RWPE1 (cell line): ENCODE results near the gene GRK6.

Source experiments
- CTCF ChIA-PET: fragments of 350-600 bp; sonication (Branson Sonifier 250); formaldehyde crosslinking; extraction: SDS; loops from one replicate; lab custom pipeline; 2021; lab: Yijun Ruan, JAX
- POLR2A ChIA-PET: fragments of 400-600 bp; formaldehyde crosslinking; extraction: SDS; loops from one replicate; lab custom pipeline; 2020; ENCODE audit warnings: antibody characterized with exemption; ENCODE audit not compliant: low non-redundant PET; lab: Yijun Ruan, JAX
- DNase-seq: peaks from one replicate; pipeline ENCODE4 v3.0.0; 2012; ENCODE audit warnings: low spot score
- H3K27ac ChIP-seq: fragments of 450-650 bp; 2 replicates; pipeline ENCODE4 v1.5.1; 2017
- CTCF ChIP-seq: fragments of 450-650 bp; conservative IDR thresholded peaks from 2 replicates; pipeline ENCODE4 v1.5.1; 2017; ENCODE audit warnings: low read depth, mild to moderate bottlenecking

The GRK6 gene

DNA sequence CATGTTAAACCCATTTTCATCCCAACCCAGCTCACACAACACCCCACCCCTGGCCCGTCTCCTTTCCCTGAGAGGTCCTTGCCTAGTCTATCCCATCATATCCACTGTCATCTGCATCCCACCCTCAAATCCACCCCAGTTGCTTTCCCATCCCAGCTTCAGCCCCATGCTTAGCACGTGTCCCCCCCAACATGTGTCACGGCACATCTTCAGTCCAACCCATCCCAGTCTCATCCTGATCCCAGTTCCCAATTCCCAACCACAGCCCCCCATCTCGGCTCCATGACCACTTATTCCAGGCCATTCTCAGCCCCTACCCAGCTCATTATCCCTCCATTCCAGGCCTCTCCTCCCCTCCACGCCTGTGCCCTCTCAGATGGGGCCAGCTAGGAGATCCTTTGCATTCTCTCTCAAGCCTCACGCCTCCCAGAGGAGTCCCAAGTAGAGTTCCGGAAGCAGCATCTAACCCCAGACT is 47.6 kb downstream of the GRK6 start:
- no peak for TF ChIP-seq CTCF
- CTCF ChIA-PET = interaction anchor here (0.9 kb wide), 1 partner anchor 16 kb away, joined by 3 read pairs; no protein-coding TSS in a partner anchor
- POLR2A ChIA-PET = no interaction called here
- DNase-seq = no peak
- peak overlapping the region; percentile 82 for H3K27ac ChIP-seq

DNA sequence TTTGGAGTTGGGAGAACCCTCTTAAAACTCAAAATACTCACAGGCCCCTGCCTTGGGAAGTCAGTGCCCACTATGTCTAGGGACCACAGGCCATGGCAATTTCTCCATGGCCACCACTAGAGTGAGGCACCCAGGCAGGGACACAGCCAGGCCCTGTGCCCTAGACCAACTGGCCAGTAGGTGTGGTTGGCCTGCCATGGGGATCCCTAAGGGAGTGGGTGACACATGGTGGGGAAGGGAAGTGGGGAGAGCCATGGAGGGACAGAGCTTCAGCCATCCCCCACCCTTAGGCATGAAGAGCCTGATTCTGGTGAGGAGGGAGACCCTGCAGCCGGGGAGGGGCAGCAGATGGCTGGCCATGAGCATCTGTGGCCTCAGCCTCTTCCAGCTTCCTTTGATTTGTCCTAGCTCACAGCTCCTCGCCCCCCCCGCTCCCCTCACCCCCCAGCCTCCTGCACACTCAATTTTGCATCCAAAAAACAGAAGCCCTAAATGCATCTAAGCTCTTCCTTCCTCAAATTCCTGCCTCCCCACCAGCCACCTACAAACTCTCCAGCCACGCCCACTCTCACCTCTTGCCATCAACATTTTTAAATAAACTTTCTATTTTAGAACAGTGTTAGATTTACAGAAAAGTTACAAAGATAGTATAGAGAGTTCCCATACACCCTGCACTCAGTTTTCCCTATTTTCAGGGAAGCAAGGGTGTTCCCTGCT is 48.5 kb downstream of the GRK6 start:
- DNase-seq = no peak
- H3K27ac ChIP-seq = peak overlapping the region; percentile 82
- POLR2A ChIA-PET = no interaction called here
- TF ChIP-seq CTCF = no peak
- CTCF ChIA-PET = interaction anchor here (0.7 to 0.9 kb wide), 2 partner anchors 9 to 15 kb away, joined by 3 to 4 read pairs; no protein-coding TSS in a partner anchor

- H3K27ac ChIP-seq = peak overlapping the region; percentile 82
- ChIA-PET CTCF (interaction anchor here (0.6 to 1.8 kb wide), 2 partner anchors 25 to 39 kb away, joined by 3 to 4 read pairs; no protein-coding TSS in a partner anchor), POLR2A (no interaction called here)
- no peak for DNase-seq
- no peak for TF ChIP-seq CTCF
Measured at GRCh38 chr5:177475563-177476427, 49.3 kb downstream of the GRK6 start.

- ChIA-PET CTCF (interaction anchor here (0.6 to 2.1 kb wide), 3 partner anchors 21 to 40 kb away, joined by 3 to 10 read pairs (median 4); no protein-coding TSS in a partner anchor), POLR2A (interaction anchor here (0.8 kb wide), 1 partner anchor 19 kb away, joined by 3 read pairs; no protein-coding TSS in a partner anchor)
- peak overlapping the region; percentile 82 for H3K27ac ChIP-seq
- no peak for TF ChIP-seq CTCF
- DNase-seq = no peak
Measured at GRCh38 chr5:177476531-177477233, 50.2 kb downstream of the GRK6 start.

DNA sequence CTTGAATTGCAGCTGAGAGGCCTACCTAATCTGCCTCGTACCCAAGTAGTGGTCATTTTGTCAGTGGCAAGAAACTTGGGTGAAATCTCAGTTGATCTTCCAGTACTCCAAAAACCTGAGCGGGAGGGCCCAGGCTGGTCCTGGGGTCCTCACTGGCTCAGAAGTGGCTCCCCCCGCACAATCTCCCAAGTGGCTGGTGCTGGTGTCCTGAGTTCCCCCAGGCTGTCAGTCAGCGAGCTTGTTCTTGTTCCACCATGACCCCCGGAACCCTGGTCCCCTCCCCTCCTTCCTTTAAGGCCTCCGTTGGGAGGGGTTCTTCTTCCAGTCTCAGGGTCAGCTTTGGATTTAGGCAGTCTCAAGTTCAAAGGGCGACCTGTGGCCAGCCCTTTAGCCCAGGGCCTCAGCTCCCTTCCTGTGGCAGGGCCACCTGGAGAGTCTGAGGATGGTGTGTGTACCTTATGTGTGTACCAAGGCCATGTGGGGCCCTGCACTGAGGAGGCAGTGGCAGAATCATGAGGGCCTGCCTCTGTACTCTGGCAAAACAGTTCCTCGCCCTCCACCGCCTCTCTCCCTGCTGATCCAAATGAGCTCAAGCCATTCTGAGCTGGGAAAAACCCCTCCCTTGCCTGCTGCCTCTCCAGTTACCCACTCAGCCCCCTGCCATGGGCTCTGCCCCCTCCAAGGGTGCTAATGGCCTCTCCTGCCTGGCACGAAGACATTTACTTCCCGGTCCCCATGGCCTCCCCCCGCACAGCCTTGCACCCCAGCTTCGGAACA is 51.4 kb downstream of the GRK6 start:
- ChIA-PET POLR2A (interaction anchor here (0.6 to 1.2 kb wide), 4 partner anchors 9 to 88 kb away, joined by 3 to 4 read pairs (median 4); partner anchors contain the start of gene GRK6), CTCF (interaction anchor here (1.1 to 2.4 kb wide), 5 partner anchors 11 to 74 kb away, joined by 4 to 14 read pairs (median 5); no protein-coding TSS in a partner anchor)
- TF ChIP-seq CTCF = no peak
- peak overlapping the region; percentile 82 for H3K27ac ChIP-seq
- DNase-seq = no peak
